ENCODE measurements around the gene TPRX2.

Gene TPRX2

GRCh38 chr19:47824396-47824795 lies 34.6 kb upstream of the TPRX2 start:
- no peak for TF ChIP-seq CTCF (IDR thresholded peaks at IDR 0.05; ENCODE audit: low read depth, low read length, missing control alignments)
- H3K4me3 ChIP-seq (replicated peaks; ENCODE audit: low read depth, low read length) = no peak overlapping the region
- DNase-seq (ENCODE audit: extremely low read depth, low read depth) = no peak

- no peak for DNase-seq (ENCODE audit: extremely low read depth, low read depth)
- TF ChIP-seq CTCF (IDR thresholded peaks at IDR 0.05; ENCODE audit: low read depth, low read length, missing control alignments) = no peak
- no peak overlapping the region for H3K4me3 ChIP-seq (replicated peaks; ENCODE audit: low read depth, low read length)
Observed at GRCh38 chr19:47826800-47827199, 32.2 kb upstream of the TPRX2 start.

GRCh38 chr19:47832723-47833122 lies 26.3 kb upstream of the TPRX2 start:
- no peak for DNase-seq (ENCODE audit: extremely low read depth, low read depth)
- no peak overlapping the region for H3K4me3 ChIP-seq (replicated peaks; ENCODE audit: low read depth, low read length)
- no peak for TF ChIP-seq CTCF (IDR thresholded peaks at IDR 0.05; ENCODE audit: low read depth, low read length, missing control alignments)

GRCh38 chr19:47836038-47836437 lies 23.0 kb upstream of the TPRX2 start:
- H3K4me3 ChIP-seq (replicated peaks; ENCODE audit: low read depth, low read length) = no peak overlapping the region
- no peak for TF ChIP-seq CTCF (IDR thresholded peaks at IDR 0.05; ENCODE audit: low read depth, low read length, missing control alignments)
- no peak for DNase-seq (ENCODE audit: extremely low read depth, low read depth)

- no peak for DNase-seq (ENCODE audit: extremely low read depth, low read depth)
- no peak for TF ChIP-seq CTCF (IDR thresholded peaks at IDR 0.05; ENCODE audit: low read depth, low read length, missing control alignments)
Observed at GRCh38 chr19:47839411-47839810, 19.6 kb upstream of the TPRX2 start.

GRCh38 chr19:47839913-47840312 lies 19.1 kb upstream of the TPRX2 start:
- no peak for TF ChIP-seq CTCF (IDR thresholded peaks at IDR 0.05; ENCODE audit: low read depth, low read length, missing control alignments)
- H3K4me3 ChIP-seq (replicated peaks; ENCODE audit: low read depth, low read length) = no peak overlapping the region
- no peak for DNase-seq (ENCODE audit: extremely low read depth, low read depth)

More at GRCh38 chr19:47839411-47839810, 19.6 kb upstream of the TPRX2 start:
- H3K4me3 ChIP-seq (replicated peaks; ENCODE audit: low read depth, low read length) = no peak overlapping the region

GRCh38 chr19:47842941-47843340 lies 16.1 kb upstream of the TPRX2 start:
- no peak for TF ChIP-seq CTCF (IDR thresholded peaks at IDR 0.05; ENCODE audit: low read depth, low read length, missing control alignments)
- DNase-seq (ENCODE audit: extremely low read depth, low read depth) = no peak
- no peak overlapping the region for H3K4me3 ChIP-seq (replicated peaks; ENCODE audit: low read depth, low read length)

All from HFF-Myc (cell line).